ENCODE measurements around the gene XIRP2. TPM values are rescaled to one million over a fixed set of nuclear protein-coding genes. Genes with fewer than 3 reads are reported as not detected.

XIRP2 gene
- total RNA-seq, 1 donor from 2014 or later = not detected

DNA sequence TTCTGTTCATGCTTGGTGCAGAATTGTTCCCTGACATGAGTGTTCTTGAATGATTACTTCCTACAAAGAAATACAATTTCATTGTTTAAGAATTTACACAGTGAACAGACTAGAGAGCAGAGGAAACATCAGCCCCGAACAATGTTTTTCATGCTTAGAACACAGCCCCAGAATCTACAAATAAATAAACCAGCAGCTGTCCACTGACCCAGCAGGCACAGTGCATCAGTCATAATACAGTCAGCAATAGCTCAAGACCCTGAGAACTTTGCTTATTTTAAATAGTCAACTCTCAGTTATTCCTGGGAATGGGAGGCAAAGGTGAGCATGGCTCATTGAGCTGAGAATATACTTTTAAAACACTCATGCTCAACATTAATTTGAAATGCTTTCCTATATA lies 38.4 kb downstream of the XIRP2 start:
- Mint-ChIP-seq H3K4me1 (ENCODE audit: low read depth, unreplicated experiment) (no peaks in the 10 kb centered on the region), H3K9me3 (ENCODE audit: unreplicated experiment) (no peaks in the 10 kb centered on the region), H3K27ac (ENCODE audit: unreplicated experiment) (no peak overlapping the region), H3K27me3 (ENCODE audit: unreplicated experiment) (no peaks in the 10 kb centered on the region), H3K4me3 (ENCODE audit: unreplicated experiment) (no peak overlapping the region), H3K36me3 (ENCODE audit: unreplicated experiment) (no peaks in the 10 kb centered on the region)
- no peak for DNase-seq
- TF ChIP-seq, protein P1, sequence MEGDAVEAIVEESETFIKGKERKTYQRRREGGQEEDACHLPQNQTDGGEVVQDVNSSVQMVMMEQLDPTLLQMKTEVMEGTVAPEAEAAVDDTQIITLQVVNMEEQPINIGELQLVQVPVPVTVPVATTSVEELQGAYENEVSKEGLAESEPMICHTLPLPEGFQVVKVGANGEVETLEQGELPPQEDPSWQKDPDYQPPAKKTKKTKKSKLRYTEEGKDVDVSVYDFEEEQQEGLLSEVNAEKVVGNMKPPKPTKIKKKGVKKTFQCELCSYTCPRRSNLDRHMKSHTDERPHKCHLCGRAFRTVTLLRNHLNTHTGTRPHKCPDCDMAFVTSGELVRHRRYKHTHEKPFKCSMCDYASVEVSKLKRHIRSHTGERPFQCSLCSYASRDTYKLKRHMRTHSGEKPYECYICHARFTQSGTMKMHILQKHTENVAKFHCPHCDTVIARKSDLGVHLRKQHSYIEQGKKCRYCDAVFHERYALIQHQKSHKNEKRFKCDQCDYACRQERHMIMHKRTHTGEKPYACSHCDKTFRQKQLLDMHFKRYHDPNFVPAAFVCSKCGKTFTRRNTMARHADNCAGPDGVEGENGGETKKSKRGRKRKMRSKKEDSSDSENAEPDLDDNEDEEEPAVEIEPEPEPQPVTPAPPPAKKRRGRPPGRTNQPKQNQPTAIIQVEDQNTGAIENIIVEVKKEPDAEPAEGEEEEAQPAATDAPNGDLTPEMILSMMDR (IDR thresholded peaks at IDR 0.05; ENCODE audit: partially characterized antibody, unreplicated experiment) = no peak

DNA sequence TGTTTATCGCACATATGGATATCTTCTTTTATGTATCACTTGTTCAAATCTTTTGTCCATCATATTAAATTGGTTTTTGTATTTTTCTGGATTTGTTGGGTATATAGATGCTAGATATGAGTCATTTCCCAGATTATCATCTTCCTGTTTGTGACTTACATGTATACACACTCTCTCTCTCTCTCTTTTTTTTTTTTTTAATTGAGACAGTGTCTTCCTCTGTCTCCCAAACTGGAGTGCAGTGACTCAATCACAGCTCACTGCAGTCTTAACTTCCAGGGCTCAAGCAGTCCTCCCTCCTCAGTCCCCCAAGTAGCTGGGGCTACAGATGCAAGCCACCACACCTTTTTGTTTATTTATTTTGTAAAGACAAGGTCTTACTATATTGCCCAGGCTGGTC lies 43.8 kb downstream of the XIRP2 start:
- Mint-ChIP-seq H3K4me1 (ENCODE audit: low read depth, unreplicated experiment) (no peaks in the 10 kb centered on the region), H3K9me3 (ENCODE audit: unreplicated experiment) (peaks cover 2% of the 10 kb centered on the region), H3K27ac (ENCODE audit: unreplicated experiment) (no peak overlapping the region), H3K27me3 (ENCODE audit: unreplicated experiment) (no peaks in the 10 kb centered on the region), H3K4me3 (ENCODE audit: unreplicated experiment) (no peak overlapping the region), H3K36me3 (ENCODE audit: unreplicated experiment) (no peaks in the 10 kb centered on the region)
- TF ChIP-seq, protein P1 (IDR thresholded peaks at IDR 0.05; ENCODE audit: partially characterized antibody, unreplicated experiment) = no peak
- no peak for DNase-seq

DNA sequence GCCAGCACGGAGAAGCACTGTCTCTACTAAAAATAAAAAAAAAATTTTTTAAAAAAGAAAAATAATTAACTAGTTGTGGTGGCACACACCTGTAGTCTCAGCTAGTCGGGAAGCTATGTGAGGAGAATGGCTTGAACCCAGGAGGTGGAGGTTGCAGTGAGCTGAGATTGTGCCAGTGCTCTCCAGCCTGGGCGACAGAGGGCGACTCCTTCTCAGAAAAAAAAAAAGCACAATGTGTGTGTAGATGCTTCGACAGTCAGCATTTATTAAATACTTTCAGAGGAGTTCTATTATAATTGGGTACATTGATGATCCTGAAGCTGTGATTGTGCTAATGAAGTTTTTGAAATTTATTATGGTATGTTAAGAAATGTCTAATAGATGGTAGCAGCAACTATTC lies 46.5 kb downstream of the XIRP2 start:
- no peak overlapping the region for H3K27ac Mint-ChIP-seq (ENCODE audit: unreplicated experiment)
- no peaks in the 10 kb centered on the region for H3K36me3 Mint-ChIP-seq (ENCODE audit: unreplicated experiment)
- DNase-seq = no peak
- no peak overlapping the region for H3K4me3 Mint-ChIP-seq (ENCODE audit: unreplicated experiment)
- H3K9me3 Mint-ChIP-seq (ENCODE audit: unreplicated experiment) = peaks cover 2% of the 10 kb centered on the region
- TF ChIP-seq, protein P1 (IDR thresholded peaks at IDR 0.05; ENCODE audit: partially characterized antibody, unreplicated experiment) = no peak
- no peaks in the 10 kb centered on the region for H3K4me1 Mint-ChIP-seq (ENCODE audit: low read depth, unreplicated experiment)
- H3K27me3 Mint-ChIP-seq (ENCODE audit: unreplicated experiment) = peaks cover 2% of the 10 kb centered on the region

DNA sequence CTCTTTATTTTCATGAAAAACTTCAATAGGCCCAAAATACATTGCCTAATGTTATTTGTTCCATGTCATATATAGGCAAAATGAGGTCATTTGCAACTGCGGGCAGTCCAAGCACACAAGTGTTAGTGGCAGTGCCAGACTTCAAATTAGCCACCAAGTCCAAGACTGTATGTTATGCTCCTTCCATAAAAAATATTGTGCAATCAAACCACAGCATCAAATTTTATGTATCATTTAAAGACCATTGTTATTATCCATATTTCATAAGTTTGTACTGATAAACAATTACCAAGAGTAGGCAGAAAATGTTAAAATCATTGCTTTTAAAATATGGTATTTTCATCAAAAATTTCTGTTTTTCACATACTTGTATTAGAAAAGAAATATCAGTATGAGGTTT lies 54.1 kb downstream of the XIRP2 start:
- no peaks in the 10 kb centered on the region for H3K4me1 Mint-ChIP-seq (ENCODE audit: low read depth, unreplicated experiment)
- H3K36me3 Mint-ChIP-seq (ENCODE audit: unreplicated experiment) = no peaks in the 10 kb centered on the region
- H3K27me3 Mint-ChIP-seq (ENCODE audit: unreplicated experiment) = peaks cover 2% of the 10 kb centered on the region
- no peak overlapping the region for H3K27ac Mint-ChIP-seq (ENCODE audit: unreplicated experiment)
- H3K4me3 Mint-ChIP-seq (ENCODE audit: unreplicated experiment) = no peak overlapping the region
- no peaks in the 10 kb centered on the region for H3K9me3 Mint-ChIP-seq (ENCODE audit: unreplicated experiment)
- no peak for DNase-seq
- TF ChIP-seq, protein P1 (IDR thresholded peaks at IDR 0.05; ENCODE audit: partially characterized antibody, unreplicated experiment) = no peak

DNA sequence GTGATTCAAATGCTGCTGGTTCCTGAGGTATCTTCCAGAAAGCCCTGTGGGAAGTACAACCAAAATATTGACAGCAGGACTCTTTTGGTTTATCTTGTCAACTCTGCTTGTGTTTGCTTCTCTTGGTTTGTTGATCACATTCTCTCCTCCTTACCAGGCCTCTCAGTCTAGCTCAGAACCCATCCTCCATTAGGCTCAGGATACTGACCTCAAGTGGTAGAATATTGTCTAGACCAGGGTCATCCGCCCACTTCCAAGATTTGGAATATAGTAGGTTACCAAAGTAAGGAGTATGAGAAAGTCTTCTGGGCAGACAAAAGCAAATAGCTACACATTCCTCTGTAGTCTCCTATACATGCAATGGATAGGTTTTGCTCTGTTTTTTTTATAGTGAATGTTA lies 56.6 kb downstream of the XIRP2 start:
- Mint-ChIP-seq H3K36me3 (ENCODE audit: unreplicated experiment) (no peaks in the 10 kb centered on the region), H3K27me3 (ENCODE audit: unreplicated experiment) (no peaks in the 10 kb centered on the region), H3K9me3 (ENCODE audit: unreplicated experiment) (no peaks in the 10 kb centered on the region), H3K27ac (ENCODE audit: unreplicated experiment) (no peak overlapping the region), H3K4me3 (ENCODE audit: unreplicated experiment) (no peak overlapping the region), H3K4me1 (ENCODE audit: low read depth, unreplicated experiment) (no peaks in the 10 kb centered on the region)
- TF ChIP-seq, protein P1 (IDR thresholded peaks at IDR 0.05; ENCODE audit: partially characterized antibody, unreplicated experiment) = no peak
- DNase-seq = no peak
